ENCODE results near the gene VPS26B.

- TF ChIP-seq ZSCAN32 (CRISPR knock-in tag; IDR thresholded peaks at IDR 0.05) (no peak), JUNB (CRISPR knock-in tag; conservative IDR thresholded peaks at IDR 0.05) (no peak), SMAD4 (CRISPR knock-in tag; conservative IDR thresholded peaks at IDR 0.05) (no peak), ZC3H4 (CRISPR knock-in tag; IDR thresholded peaks at IDR 0.05; ENCODE audit: borderline replicate concordance) (no peak), ZSCAN29 (IDR thresholded peaks at IDR 0.05) (no peak), MAX (CRISPR knock-in tag; IDR thresholded peaks at IDR 0.05) (no peak)
Observed at GRCh38 chr11:134240592-134240991, 16.1 kb downstream of the VPS26B start.

Measured in K562 (cell line).